ENCODE results near the gene TMEM125.

The TMEM125 gene

GRCh38 chr1:43247256-43247921 lies 22.4 kb upstream of the TMEM125 start:
- no peak for DNase-seq (ENCODE audit: low read depth in 2 of 2)

GRCh38 chr1:43250351-43250761 lies 19.4 kb upstream of the TMEM125 start:
- DNase-seq (ENCODE audit: low read depth in 2 of 2), result no peak

GRCh38 chr1:43251024-43251423 lies 18.8 kb upstream of the TMEM125 start:
- DNase-seq (ENCODE audit: low read depth in 2 of 2), result no peak

- DNase-seq (ENCODE audit: low read depth in 2 of 2), result no peak
These were observed 17.6 kb upstream of the TMEM125 start for GRCh38 chr1:43252225-43252624.

- DNase-seq (ENCODE audit: low read depth in 2 of 2), result no peak
These were observed 16.6 kb upstream of the TMEM125 start for GRCh38 chr1:43253173-43253572.

- DNase-seq (ENCODE audit: low read depth in 2 of 2), result no peak
These were observed 15.9 kb upstream of the TMEM125 start for GRCh38 chr1:43253876-43254275.

GRCh38 chr1:43255438-43256210 lies 14.2 kb upstream of the TMEM125 start:
- no peak for DNase-seq (ENCODE audit: low read depth in 2 of 2)

GRCh38 chr1:43256675-43257570 lies 12.9 kb upstream of the TMEM125 start:
- DNase-seq (ENCODE audit: low read depth in 2 of 2), result no peak

GRCh38 chr1:43258370-43258769 lies 11.4 kb upstream of the TMEM125 start:
- no peak for DNase-seq (ENCODE audit: low read depth in 2 of 2)

- DNase-seq (ENCODE audit: low read depth in 2 of 2), result no peak
These were observed 4.4 kb upstream of the TMEM125 start for GRCh38 chr1:43265431-43265830.

- DNase-seq (ENCODE audit: low read depth in 2 of 2), result no peak
These were observed 2.9 kb upstream of the TMEM125 start for GRCh38 chr1:43266881-43267280.

- DNase-seq (ENCODE audit: low read depth in 2 of 2), result no peak
These were observed 2.4 kb upstream of the TMEM125 start for GRCh38 chr1:43267291-43267805.

- no peak for DNase-seq (ENCODE audit: low read depth in 2 of 2)
These were observed 1.9 kb upstream of the TMEM125 start for GRCh38 chr1:43267818-43268425.

GRCh38 chr1:43270421-43271095 lies 775 bp downstream of the TMEM125 start:
- peak in 1 of 2 donors; percentile 11 for DNase-seq (ENCODE audit: low read depth in 2 of 2)

- DNase-seq (ENCODE audit: low read depth in 2 of 2), result no peak
These were observed 1.7 kb downstream of the TMEM125 start for GRCh38 chr1:43271186-43272118.

- no peak for DNase-seq (ENCODE audit: low read depth in 2 of 2)
These were observed 2.4 kb downstream of the TMEM125 start for GRCh38 chr1:43272161-43272560.

- DNase-seq (ENCODE audit: low read depth in 2 of 2), result no peak
These were observed 3.1 kb downstream of the TMEM125 start for GRCh38 chr1:43272576-43273571.

GRCh38 chr1:43273708-43274107 lies 3.9 kb downstream of the TMEM125 start:
- no peak for DNase-seq (ENCODE audit: low read depth in 2 of 2)
